Prostate gland (tissue), 2 donors: ENCODE data around the gene PRSS33.

Experiments
- POLR2A ChIP-seq: fragments of 450-650 bp; IDR thresholded peaks from one replicate; pipeline ENCODE4 v1.6.1; 2016; ENCODE audit warnings: antibody characterized with exemption, mild to moderate bottlenecking
- TF ChIP-seq, protein P1 (sequence below), 4 experiments: fragments of 200-600 bp in 2 of 4; fragments of 450-650 bp in 2 of 4; sonication (generic) in 2 of 4; IDR thresholded peaks; 1 replicate in 3 of 4; 2 replicates in 1 of 4; pipeline ENCODE4 v1.5.1; 2016 to 2019; ENCODE audit warnings: antibody characterized with exemption in 4 of 4, mild to moderate bottlenecking in 2 of 4, moderate library complexity in 2 of 4

DNA sequence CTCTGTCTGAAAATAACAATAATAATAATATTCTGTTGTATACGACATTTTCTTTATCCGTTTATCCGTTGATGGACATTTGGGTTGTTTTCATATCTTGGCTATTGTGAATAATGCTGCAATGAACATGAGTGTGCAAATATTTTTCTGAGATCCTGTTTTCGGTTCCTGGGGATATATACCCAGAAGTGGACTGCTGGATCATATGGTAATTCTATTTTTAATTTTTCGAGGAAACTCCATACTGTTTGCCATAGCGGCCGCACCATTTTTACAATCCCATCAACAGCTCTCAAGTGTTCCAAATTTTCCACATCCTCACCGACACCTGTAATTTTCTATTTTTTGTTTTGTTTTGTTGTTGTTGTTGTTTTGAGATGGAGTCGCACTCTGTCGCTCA is 5.6 kb upstream of the PRSS33 start:
- TF ChIP-seq, protein P1, sequence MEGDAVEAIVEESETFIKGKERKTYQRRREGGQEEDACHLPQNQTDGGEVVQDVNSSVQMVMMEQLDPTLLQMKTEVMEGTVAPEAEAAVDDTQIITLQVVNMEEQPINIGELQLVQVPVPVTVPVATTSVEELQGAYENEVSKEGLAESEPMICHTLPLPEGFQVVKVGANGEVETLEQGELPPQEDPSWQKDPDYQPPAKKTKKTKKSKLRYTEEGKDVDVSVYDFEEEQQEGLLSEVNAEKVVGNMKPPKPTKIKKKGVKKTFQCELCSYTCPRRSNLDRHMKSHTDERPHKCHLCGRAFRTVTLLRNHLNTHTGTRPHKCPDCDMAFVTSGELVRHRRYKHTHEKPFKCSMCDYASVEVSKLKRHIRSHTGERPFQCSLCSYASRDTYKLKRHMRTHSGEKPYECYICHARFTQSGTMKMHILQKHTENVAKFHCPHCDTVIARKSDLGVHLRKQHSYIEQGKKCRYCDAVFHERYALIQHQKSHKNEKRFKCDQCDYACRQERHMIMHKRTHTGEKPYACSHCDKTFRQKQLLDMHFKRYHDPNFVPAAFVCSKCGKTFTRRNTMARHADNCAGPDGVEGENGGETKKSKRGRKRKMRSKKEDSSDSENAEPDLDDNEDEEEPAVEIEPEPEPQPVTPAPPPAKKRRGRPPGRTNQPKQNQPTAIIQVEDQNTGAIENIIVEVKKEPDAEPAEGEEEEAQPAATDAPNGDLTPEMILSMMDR (IDR thresholded peaks at IDR 0.05), result no peak
- TF ChIP-seq POLR2A, result no peak
